Duodenal mucosa (tissue), 2 donors: ENCODE measurements around the gene CORT.
"Not testable (repeated sequence)": the region's sequence is repeated elsewhere in the genome, so short reads cannot be mapped to it uniquely, and the experiment has no call there.

Experiments
- H3K27ac ChIP-seq: one replicate; pipeline ENCODE4 v1.7.0; 2013; ENCODE audit warnings: low read depth, low read length
- H3K27me3 ChIP-seq, 2 donors: one replicate each; pipeline ENCODE4 v1.7.0; 2013; ENCODE audit warnings: low read length in 2 of 2, control low read depth in 1 of 2; ENCODE audit not compliant: insufficient read depth in 2 of 2, control insufficient read depth in 1 of 2
- H3K36me3 ChIP-seq, 2 donors: one replicate each; pipeline ENCODE4 v1.7.0; 2013; ENCODE audit warnings: low read length in 2 of 2, control low read depth in 1 of 2; ENCODE audit not compliant: insufficient read depth in 2 of 2, control insufficient read depth in 1 of 2
- H3K4me1 ChIP-seq, 2 donors: one replicate each; pipeline ENCODE4 v1.7.0; 2013; ENCODE audit warnings: low read length in 2 of 2, control low read depth in 1 of 2; ENCODE audit not compliant: insufficient read depth in 2 of 2, control insufficient read depth in 1 of 2
- H3K4me3 ChIP-seq, 2 donors: one replicate each; pipeline ENCODE4 v1.7.0; 2013; ENCODE audit warnings: low read length in 2 of 2, low read depth in 1 of 2
- H3K9ac ChIP-seq, 2 donors: one replicate each; pipeline ENCODE4 v1.7.0; 2013; ENCODE audit warnings: low read length in 2 of 2, low read depth in 1 of 2
- H3K9me3 ChIP-seq, 2 donors: one replicate each; pipeline ENCODE4 v1.7.0; 2013; ENCODE audit warnings: low read length in 2 of 2, control low read depth in 1 of 2; ENCODE audit not compliant: control insufficient read depth in 1 of 2

The CORT gene

GRCh38 chr1:10449751-10450150 is at the start of gene CORT:
Gene CORT, plus strand, starts transcription at chr1:10450031. Its CDS starts 193 bp downstream, at chr1:10450224.
- Histone ChIP-seq H3K4me3 (no peak within 1 kb of the TSS), H3K27ac (no peak within 1 kb of the TSS)

GRCh38 chr1:10401281-10401680 is 48.5 kb upstream of the CORT start:
- peaks cover 20 to 37% of the 10 kb centered on the region in 2 donors for H3K36me3 ChIP-seq
- no peak overlapping the region for H3K9ac ChIP-seq
- no peak overlapping the region for H3K4me3 ChIP-seq
- H3K27ac ChIP-seq, result no peak overlapping the region
- H3K9me3 ChIP-seq, result no peaks in the 10 kb centered on the region
- peaks cover 11 to 20% of the 10 kb centered on the region in 2 donors for H3K4me1 ChIP-seq
- no peaks in the 10 kb centered on the region for H3K27me3 ChIP-seq

More at GRCh38 chr1:10449751-10450150, at the start of gene CORT:
- H3K9me3 ChIP-seq, result no peaks in the 10 kb centered on the region
- no peaks in the 10 kb centered on the region for H3K4me1 ChIP-seq
- H3K9ac ChIP-seq, result no peak within 1 kb of the TSS
- no peaks in the 10 kb centered on the region for H3K27me3 ChIP-seq
- H3K36me3 ChIP-seq, result no peaks in the 10 kb centered on the region

GRCh38 chr1:10402729-10403274 is 47.0 kb upstream of the CORT start:
- peaks cover 26 to 52% of the 10 kb centered on the region in 2 donors for H3K36me3 ChIP-seq

GRCh38 chr1:10407201-10407600 is 42.6 kb upstream of the CORT start:
- Histone ChIP-seq H3K36me3 (peaks cover 46 to 91% of the 10 kb centered on the region in 2 donors), H3K4me3 (no peak overlapping the region), H3K9ac (no peak overlapping the region), H3K27ac (no peak overlapping the region), H3K27me3 (no peaks in the 10 kb centered on the region), H3K4me1 (no peaks in the 10 kb centered on the region), H3K9me3 (no peaks in the 10 kb centered on the region)

More at GRCh38 chr1:10402729-10403274, 47.0 kb upstream of the CORT start:
- no peak overlapping the region for H3K4me3 ChIP-seq
- no peak overlapping the region for H3K9ac ChIP-seq
- no peaks in the 10 kb centered on the region for H3K9me3 ChIP-seq
- no peak overlapping the region for H3K27ac ChIP-seq
- H3K4me1 ChIP-seq, result peaks cover 11 to 20% of the 10 kb centered on the region in 2 donors
- no peaks in the 10 kb centered on the region for H3K27me3 ChIP-seq

- peaks cover 0 to 4% of the 10 kb centered on the region in 2 donors for H3K4me1 ChIP-seq
These were observed 34.5 kb upstream of the CORT start for GRCh38 chr1:10415211-10415930.

GRCh38 chr1:10415967-10416366 is 33.9 kb upstream of the CORT start:
- H3K36me3 ChIP-seq, result peaks cover 61 to 84% of the 10 kb centered on the region in 2 donors
- H3K4me3 ChIP-seq, H3K27ac ChIP-seq, H3K9me3 ChIP-seq, H3K27me3 ChIP-seq, H3K9ac ChIP-seq, H3K4me1 ChIP-seq: not testable (repeated sequence)

More at GRCh38 chr1:10415211-10415930, 34.5 kb upstream of the CORT start:
- H3K27ac ChIP-seq, result no peak overlapping the region
- no peak overlapping the region for H3K4me3 ChIP-seq
- H3K27me3 ChIP-seq, result no peaks in the 10 kb centered on the region
- no peaks in the 10 kb centered on the region for H3K9me3 ChIP-seq
- no peak overlapping the region for H3K9ac ChIP-seq
- peaks cover 65 to 84% of the 10 kb centered on the region in 2 donors for H3K36me3 ChIP-seq

GRCh38 chr1:10418741-10419140 is 31.1 kb upstream of the CORT start:
- H3K9me3 ChIP-seq, H3K9ac ChIP-seq, H3K27ac ChIP-seq, H3K4me3 ChIP-seq, H3K27me3 ChIP-seq, H3K4me1 ChIP-seq: not testable (repeated sequence)
- H3K36me3 ChIP-seq, result peaks cover 36 to 63% of the 10 kb centered on the region in 2 donors

- Histone ChIP-seq H3K27ac (no peak overlapping the region), H3K9me3 (no peaks in the 10 kb centered on the region), H3K36me3 (peaks cover 36 to 61% of the 10 kb centered on the region in 2 donors), H3K27me3 (no peaks in the 10 kb centered on the region), H3K4me3 (no peak overlapping the region), H3K4me1 (peaks cover 11 to 12% of the 10 kb centered on the region in 2 donors), H3K9ac (no peak overlapping the region)
These were observed 30.5 kb upstream of the CORT start for GRCh38 chr1:10419351-10419750.

- Histone ChIP-seq H3K36me3 (peaks cover 26 to 44% of the 10 kb centered on the region in 2 donors), H3K27me3 (no peaks in the 10 kb centered on the region), H3K27ac (no peak overlapping the region), H3K9me3 (no peaks in the 10 kb centered on the region), H3K4me1 (peaks cover 15 to 19% of the 10 kb centered on the region in 2 donors), H3K9ac (no peak overlapping the region), H3K4me3 (no peak overlapping the region)
These were observed 28.2 kb upstream of the CORT start for GRCh38 chr1:10421637-10422036.

- peaks cover 13 to 22% of the 10 kb centered on the region in 2 donors for H3K36me3 ChIP-seq
- H3K9me3 ChIP-seq, result no peaks in the 10 kb centered on the region
- H3K9ac ChIP-seq, result no peak overlapping the region
- no peaks in the 10 kb centered on the region for H3K27me3 ChIP-seq
- no peak overlapping the region for H3K4me3 ChIP-seq
- no peak overlapping the region for H3K27ac ChIP-seq
- H3K4me1 ChIP-seq, result peaks cover 15 to 31% of the 10 kb centered on the region in 2 donors
These were observed 25.8 kb upstream of the CORT start for GRCh38 chr1:10424034-10424433.
